ENCODE measurements around the gene LRRC59. TPM values are rescaled to one million over a fixed set of nuclear protein-coding genes. Genes with fewer than 3 reads are reported as not detected.

Gene LRRC59
- total and polyA plus RNA-seq, 2 of the 13 experiments (the other 11 are each of a cell fraction or from before 2014, with no cell fraction given): 87.3 to 222 TPM

DNA sequence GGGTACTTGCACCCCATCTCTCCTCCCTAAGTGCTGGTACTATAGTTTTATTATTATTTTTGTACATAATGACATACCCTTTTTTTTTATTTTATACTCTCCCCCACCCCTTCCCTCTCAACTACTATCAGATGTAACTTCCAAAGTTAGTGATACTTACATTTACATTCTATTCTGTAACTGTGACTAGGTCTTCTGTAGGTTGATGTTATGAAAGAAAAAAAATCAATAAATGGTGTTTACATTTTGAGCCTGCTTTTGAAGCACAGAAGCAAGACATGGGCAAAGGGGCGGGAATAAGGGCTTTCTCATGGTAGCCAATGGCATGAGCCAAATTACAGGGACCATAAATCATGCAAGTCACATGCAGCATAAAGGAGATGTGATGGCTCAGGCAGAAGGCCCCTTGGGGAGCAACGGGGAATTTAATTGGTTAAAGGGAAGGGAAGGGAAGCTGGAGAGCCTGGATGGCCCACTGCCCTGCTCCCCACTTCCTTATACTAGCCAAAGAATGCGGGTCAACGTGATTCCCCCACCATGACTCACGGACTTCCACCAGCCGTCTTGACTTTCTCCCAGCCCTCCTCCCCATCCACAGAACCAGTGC lies 26.3 kb upstream of the LRRC59 start (continued):
- TF ChIP-seq LCORL (IDR thresholded peaks at IDR 0.05) (0 out of 2 replicates have a peak, but pooled peaks have one; percentile 51), LCORL (CRISPR knock-in tag; IDR thresholded peaks at IDR 0.05) (peak; percentile 87), KAT2B (IDR thresholded peaks at IDR 0.05; ENCODE audit: borderline replicate concordance, low read depth, low read length) (peak; percentile 79), GATAD2A (CRISPR knock-in tag; IDR thresholded peaks at IDR 0.05) (peak; percentile 99), ATAD3A (CRISPR knock-in tag; IDR thresholded peaks at IDR 0.05) (no peak), ZNF567 (CRISPR knock-in tag; IDR thresholded peaks at IDR 0.05; ENCODE audit: borderline replicate concordance) (no peak), REXO4 (CRISPR knock-in tag; IDR thresholded peaks at IDR 0.05; ENCODE audit: borderline replicate concordance) (no peak), SP2 (CRISPR knock-in tag; IDR thresholded peaks at IDR 0.05) (peak; percentile 42; the same call in 1 of the 2 replicates), ZMAT3 (CRISPR knock-in tag; conservative IDR thresholded peaks at IDR 0.05) (no peak), MED1 (CRISPR knock-in tag; IDR thresholded peaks at IDR 0.05) (peak; percentile 63), MTF2 (CRISPR knock-in tag; IDR thresholded peaks at IDR 0.05; ENCODE audit: borderline replicate concordance) (no peak), CCDC6 (CRISPR knock-in tag; IDR thresholded peaks at IDR 0.05) (no peak), CENPT (CRISPR knock-in tag; IDR thresholded peaks at IDR 0.05; ENCODE audit: low read depth) (no peak), IRF2 (CRISPR knock-in tag; IDR thresholded peaks at IDR 0.05) (peak; percentile 81), KDM4B (CRISPR knock-in tag; IDR thresholded peaks at IDR 0.05) (no peak; the same call in 1 of the 2 replicates), FOSL1 (CRISPR knock-in tag; IDR thresholded peaks at IDR 0.05; ENCODE audit: borderline replicate concordance) (no peak), BCL6 (CRISPR knock-in tag; IDR thresholded peaks at IDR 0.05) (peak; percentile 95), STAT5B (CRISPR knock-in tag; IDR thresholded peaks at IDR 0.05) (0 out of 2 replicates have a peak, but pooled peaks have one; percentile 24), ZSCAN29 (CRISPR knock-in tag; conservative IDR thresholded peaks at IDR 0.05) (no peak), PHB2 (IDR thresholded peaks at IDR 0.05; ENCODE audit: partially characterized antibody) (no peak), ZNF569 (CRISPR knock-in tag; IDR thresholded peaks at IDR 0.05; ENCODE audit: borderline replicate concordance) (no peak), TOE1 (CRISPR knock-in tag; IDR thresholded peaks at IDR 0.05) (no peak), ZKSCAN5 (CRISPR knock-in tag; IDR thresholded peaks at IDR 0.05) (no peak), KDM1A (CRISPR knock-in tag; IDR thresholded peaks at IDR 0.05) (0 out of 2 replicates have a peak, but pooled peaks have one; percentile 11)
- TF ChIP-seq, protein P1, sequence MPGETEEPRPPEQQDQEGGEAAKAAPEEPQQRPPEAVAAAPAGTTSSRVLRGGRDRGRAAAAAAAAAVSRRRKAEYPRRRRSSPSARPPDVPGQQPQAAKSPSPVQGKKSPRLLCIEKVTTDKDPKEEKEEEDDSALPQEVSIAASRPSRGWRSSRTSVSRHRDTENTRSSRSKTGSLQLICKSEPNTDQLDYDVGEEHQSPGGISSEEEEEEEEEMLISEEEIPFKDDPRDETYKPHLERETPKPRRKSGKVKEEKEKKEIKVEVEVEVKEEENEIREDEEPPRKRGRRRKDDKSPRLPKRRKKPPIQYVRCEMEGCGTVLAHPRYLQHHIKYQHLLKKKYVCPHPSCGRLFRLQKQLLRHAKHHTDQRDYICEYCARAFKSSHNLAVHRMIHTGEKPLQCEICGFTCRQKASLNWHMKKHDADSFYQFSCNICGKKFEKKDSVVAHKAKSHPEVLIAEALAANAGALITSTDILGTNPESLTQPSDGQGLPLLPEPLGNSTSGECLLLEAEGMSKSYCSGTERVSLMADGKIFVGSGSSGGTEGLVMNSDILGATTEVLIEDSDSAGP (CRISPR knock-in tag; IDR thresholded peaks at IDR 0.05; ENCODE audit: borderline replicate concordance): 0 out of 2 replicates have a peak, but pooled peaks have one; percentile 25
- TF ChIP-seq, protein P2, sequence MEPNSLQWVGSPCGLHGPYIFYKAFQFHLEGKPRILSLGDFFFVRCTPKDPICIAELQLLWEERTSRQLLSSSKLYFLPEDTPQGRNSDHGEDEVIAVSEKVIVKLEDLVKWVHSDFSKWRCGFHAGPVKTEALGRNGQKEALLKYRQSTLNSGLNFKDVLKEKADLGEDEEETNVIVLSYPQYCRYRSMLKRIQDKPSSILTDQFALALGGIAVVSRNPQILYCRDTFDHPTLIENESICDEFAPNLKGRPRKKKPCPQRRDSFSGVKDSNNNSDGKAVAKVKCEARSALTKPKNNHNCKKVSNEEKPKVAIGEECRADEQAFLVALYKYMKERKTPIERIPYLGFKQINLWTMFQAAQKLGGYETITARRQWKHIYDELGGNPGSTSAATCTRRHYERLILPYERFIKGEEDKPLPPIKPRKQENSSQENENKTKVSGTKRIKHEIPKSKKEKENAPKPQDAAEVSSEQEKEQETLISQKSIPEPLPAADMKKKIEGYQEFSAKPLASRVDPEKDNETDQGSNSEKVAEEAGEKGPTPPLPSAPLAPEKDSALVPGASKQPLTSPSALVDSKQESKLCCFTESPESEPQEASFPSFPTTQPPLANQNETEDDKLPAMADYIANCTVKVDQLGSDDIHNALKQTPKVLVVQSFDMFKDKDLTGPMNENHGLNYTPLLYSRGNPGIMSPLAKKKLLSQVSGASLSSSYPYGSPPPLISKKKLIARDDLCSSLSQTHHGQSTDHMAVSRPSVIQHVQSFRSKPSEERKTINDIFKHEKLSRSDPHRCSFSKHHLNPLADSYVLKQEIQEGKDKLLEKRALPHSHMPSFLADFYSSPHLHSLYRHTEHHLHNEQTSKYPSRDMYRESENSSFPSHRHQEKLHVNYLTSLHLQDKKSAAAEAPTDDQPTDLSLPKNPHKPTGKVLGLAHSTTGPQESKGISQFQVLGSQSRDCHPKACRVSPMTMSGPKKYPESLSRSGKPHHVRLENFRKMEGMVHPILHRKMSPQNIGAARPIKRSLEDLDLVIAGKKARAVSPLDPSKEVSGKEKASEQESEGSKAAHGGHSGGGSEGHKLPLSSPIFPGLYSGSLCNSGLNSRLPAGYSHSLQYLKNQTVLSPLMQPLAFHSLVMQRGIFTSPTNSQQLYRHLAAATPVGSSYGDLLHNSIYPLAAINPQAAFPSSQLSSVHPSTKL (CRISPR knock-in tag; IDR thresholded peaks at IDR 0.05): peak; percentile 95

Data from HepG2 (cell line).